Measurements from ENCODE around the gene SLC16A13. TPM values are rescaled to one million over a fixed set of nuclear protein-coding genes. Genes with fewer than 3 reads are reported as not detected.

SLC16A13 gene, protein sequence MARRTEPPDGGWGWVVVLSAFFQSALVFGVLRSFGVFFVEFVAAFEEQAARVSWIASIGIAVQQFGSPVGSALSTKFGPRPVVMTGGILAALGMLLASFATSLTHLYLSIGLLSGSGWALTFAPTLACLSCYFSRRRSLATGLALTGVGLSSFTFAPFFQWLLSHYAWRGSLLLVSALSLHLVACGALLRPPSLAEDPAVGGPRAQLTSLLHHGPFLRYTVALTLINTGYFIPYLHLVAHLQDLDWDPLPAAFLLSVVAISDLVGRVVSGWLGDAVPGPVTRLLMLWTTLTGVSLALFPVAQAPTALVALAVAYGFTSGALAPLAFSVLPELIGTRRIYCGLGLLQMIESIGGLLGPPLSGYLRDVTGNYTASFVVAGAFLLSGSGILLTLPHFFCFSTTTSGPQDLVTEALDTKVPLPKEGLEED
- 1.5 and 1.9 TPM in 2 replicates for total RNA-seq

DNA sequence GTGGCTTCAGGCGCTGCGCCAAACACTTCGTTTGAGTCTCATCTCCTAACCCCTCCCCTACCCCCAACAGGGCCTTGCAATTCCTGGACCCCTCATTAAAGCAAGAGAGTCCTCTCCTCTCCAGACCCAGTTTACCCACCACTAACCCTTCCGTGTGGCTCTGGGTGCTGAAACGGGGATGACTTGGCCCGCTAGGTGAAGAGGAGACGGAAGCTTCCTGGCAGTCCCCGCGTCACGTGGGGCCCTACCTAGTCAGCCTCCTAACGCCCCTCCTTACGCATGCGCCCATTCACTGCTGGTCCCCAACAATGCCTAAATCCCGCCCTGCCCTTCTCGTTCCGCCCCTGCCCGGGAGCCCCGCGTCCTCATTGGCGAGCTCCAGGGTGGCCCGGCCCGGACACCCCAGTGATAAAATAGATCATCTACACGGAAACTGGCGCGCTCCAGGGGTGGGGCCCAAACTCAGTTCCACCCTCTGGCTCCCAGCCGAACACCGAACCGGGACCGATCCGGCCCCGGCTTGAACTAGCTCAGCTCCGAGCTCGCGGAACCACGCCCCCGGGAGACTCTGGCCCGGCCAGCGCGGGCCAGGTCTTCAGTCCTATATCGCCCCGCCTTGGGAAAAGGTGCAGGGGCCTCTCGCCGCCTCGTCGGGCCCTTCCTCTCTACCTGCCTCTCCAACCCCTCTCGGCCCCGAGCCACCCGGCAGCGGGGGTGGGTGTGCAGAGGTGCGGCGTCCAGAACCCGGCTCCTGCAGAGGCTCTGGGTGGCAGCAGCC, at the start of gene SLC16A13:
SLC16A13 (plus strand) TSS at position 425 of the 778 bp plus-strand sequence. CDS start 368 bp downstream, outside the sequence.

DNA sequence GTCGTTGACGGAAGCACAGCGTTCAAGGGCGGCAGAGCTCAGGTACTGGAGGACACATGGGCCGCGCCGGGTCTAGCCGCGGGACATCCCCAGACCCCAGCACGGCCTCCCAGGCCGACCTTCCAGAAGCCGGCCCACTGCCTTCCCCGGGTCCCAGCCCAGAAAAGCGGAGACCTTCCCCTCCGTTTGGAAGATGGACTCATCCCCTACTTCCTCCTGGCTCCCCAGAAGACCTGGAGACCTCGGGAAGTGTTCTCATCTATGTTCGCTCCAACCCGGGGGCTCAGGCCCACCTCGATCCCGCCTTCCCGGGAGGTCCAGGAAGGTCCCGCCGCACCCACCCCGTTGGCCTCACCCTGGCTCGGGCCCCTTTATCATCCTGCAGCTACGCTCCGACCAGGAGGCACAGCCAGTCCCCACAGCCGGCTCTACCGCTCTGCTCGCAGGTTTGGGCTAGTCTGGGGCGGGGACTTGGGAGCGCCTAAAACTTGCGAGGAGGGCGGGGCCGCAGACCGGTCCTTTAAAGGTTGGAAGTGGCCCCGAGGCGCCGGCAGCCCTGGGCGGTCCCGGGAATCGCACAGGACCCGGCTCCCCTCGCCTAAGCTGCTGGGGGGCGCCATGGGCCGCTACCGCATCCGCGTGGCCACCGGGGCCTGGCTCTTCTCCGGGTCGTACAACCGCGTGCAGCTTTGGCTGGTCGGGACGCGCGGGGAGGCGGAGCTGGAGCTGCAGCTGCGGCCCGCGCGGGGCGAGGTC, 40.1 kb upstream of the SLC16A13 start, which contains the start of gene ALOX12:
ALOX12 (plus strand) TSS at position 550 of the 756 bp plus-strand sequence; CDS start at position 619, 69 bp downstream.

DNA sequence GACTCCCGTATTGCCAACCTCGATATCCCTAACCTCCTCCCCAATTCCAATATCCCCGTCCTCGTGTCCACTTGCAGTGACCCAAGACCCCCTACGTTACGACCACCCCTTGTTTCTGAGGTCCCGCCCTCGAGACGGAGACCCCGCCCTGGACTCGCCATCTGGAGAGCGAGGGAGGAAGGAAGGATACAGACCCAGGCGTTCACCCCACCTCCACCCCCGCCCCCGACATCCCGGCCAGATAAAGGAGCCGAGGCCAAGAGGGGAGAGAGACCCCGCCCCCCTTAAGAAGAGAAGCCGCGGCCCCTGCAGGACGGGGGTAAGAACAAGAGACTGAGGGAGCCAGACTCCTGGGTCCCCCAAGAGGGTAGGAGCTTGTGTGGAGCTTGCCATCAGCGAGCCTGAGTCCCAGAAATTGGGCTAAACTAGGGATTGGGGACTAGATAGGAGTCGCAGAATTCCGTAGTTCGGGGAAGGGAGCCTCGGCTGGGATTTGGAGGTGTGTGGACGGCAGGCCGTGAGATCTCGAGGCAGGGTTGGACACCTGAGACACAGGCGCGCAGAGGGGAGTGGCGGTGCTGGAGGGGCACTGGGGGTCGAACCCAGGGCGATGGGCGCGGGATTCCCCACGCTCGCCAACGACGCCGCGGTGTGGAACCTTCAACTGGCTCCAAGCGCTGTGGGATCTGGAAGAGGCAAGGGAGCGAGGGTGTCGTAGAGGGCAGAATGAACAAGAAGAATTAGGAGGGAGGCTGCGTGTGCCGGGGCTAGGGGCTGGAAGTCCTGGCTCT, 12.8 kb upstream of the SLC16A13 start, which contains the start of gene BCL6B:
BCL6B (plus strand) TSS at position 270 of the 791 bp plus-strand sequence. CDS start 622 bp downstream, outside the sequence.

DNA sequence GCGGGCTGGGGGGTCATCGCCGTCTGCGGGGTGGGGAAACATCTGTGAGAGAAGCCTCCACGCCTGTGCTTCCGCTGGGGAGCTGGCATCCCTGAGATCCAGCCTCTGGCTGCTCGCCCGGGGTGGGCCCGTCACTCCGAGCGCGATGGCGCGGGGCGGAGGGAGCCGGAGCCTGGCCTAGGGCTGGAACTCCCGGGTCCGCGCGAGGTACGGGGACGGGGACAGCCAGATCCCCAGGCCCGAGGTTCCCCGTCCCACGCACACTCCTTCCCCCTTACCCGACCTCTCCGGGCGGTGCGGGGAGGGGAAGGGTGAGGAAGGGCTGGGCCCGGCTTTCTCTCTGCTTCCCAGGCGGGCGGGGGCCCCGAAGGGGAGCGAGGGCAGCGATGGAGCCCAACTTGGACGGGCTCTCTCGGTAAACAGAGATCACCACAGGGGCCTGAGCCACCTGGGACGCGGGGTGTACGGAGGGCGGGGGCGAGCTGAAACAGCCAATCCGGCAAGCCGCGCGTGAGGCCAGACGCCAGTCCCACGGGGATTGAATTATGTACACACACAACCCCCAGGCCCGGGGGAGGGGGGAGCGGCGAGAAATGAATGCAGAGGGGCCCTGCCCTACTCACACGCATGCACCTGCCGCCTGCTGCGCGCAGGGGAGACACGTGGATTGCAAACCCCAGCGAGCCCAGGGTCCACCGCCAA, 7.8 kb downstream of the SLC16A13 start, which contains the start of gene SLC16A11:
SLC16A11 (minus strand) TSS at position 596 of the 702 bp plus-strand sequence; CDS start at position 17, 579 bp downstream.

DNA sequence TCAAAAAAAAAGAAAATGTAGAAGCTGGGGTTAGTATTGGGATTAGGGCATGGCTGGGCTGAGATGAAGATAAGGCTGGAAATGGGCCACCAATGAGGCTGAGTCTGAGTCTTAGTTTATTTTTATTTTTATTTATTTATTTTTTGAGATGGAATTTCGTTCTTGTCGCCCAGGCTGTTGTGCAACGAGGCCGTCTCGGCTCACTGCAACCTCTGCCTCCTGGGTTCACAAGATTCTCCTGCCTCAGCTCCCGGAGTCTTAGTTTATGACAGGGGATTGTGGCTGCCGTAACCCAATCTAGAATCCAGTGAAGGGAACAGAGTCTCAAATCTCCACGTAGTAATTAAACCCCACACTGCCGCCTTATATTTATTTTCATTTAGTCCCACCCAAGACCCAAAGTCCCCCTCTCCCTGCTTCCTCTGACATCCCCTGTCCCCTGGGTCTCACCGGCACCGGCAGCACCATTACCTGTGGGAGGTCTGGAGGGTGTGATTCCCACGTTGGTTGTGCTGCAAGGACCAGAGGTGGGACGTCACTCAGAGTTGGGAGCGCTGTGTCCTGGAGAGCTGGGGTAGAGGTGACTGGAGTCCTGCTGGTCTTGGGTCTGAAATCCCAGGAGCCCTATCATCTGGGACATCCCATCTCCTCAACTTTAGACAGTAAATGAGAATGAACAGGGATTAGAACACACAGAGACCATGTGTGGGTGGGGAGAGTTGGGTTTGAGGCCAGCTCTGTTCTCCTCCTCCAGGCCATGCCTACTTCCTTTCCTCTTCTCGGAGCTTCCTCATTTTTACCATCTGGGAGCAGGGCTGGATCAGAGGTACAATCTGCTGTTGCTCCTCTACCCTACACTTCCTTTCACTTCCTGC, 44.0 kb downstream of the SLC16A13 start, which contains the start of gene CLEC10A:
CLEC10A (minus strand) TSS at position 671 of the 875 bp plus-strand sequence. CDS start 1,439 bp downstream, outside the sequence.

Other genes starting within 250 kb of the SLC16A13 start
- not detected in 2 replicates for gene TEKT1, start 204.3 kb upstream of the SLC16A13 start, total RNA-seq
- gene ALOX12, start 40.0 kb upstream of the SLC16A13 start, total RNA-seq = not detected in 2 replicates
- gene RNASEK, start 23.4 kb upstream of the SLC16A13 start, total RNA-seq = 22.2 and 55.1 TPM in 2 replicates
- gene BCL6B, start 13.0 kb upstream of the SLC16A13 start, total RNA-seq = 68.6 and 99.3 TPM in 2 replicates
- 0.44 and 0.49 TPM in 2 replicates for gene SLC16A11, start 8.1 kb downstream of the SLC16A13 start, total RNA-seq
- 0.19 TPM in 1 of 2 replicates, not detected in the other for gene CLEC10A, start 44.2 kb downstream of the SLC16A13 start, total RNA-seq
- not detected in 2 replicates for gene ASGR2, start 78.8 kb downstream of the SLC16A13 start, total RNA-seq
- gene ASGR1, start 143.4 kb downstream of the SLC16A13 start, total RNA-seq = 10.5 and 15.1 TPM in 2 replicates
- 6.8 and 22.5 TPM in 2 replicates for gene DLG4, start 183.8 kb downstream of the SLC16A13 start, total RNA-seq
- 205 and 264 TPM in 2 replicates for gene ACADVL, start 183.9 kb downstream of the SLC16A13 start, total RNA-seq
- 32.2 and 53.0 TPM in 2 replicates for gene DVL2, start 198.5 kb downstream of the SLC16A13 start, total RNA-seq
- gene PHF23, start 203.4 kb downstream of the SLC16A13 start, total RNA-seq = 28.7 and 37.6 TPM in 2 replicates
- 86.0 and 116 TPM in 2 replicates for gene GABARAP, start 206.4 kb downstream of the SLC16A13 start, total RNA-seq
- 18.5 and 41.9 TPM in 2 replicates for gene CTDNEP1, start 215.7 kb downstream of the SLC16A13 start, total RNA-seq
- gene ELP5, start 216.2 kb downstream of the SLC16A13 start, total RNA-seq = 22.4 and 31.6 TPM in 2 replicates
- gene CLDN7, start 226.5 kb downstream of the SLC16A13 start, total RNA-seq = 0.82 and 8.1 TPM in 2 replicates
- 0.57 TPM in 1 of 2 replicates, not detected in the other for gene SLC2A4, start 245.7 kb downstream of the SLC16A13 start, total RNA-seq

All from bladder microvascular endothelial cell (primary cell).